IPS-NIHi7 (cell line): ENCODE data around the gene VSTM2L.

Experiments used
- DNase-seq: peaks from one replicate; pipeline ENCODE4 v3.0.0; 2012; ENCODE audit warnings: mixed read lengths; ENCODE audit errors: extremely low spot score

Gene VSTM2L

DNA sequence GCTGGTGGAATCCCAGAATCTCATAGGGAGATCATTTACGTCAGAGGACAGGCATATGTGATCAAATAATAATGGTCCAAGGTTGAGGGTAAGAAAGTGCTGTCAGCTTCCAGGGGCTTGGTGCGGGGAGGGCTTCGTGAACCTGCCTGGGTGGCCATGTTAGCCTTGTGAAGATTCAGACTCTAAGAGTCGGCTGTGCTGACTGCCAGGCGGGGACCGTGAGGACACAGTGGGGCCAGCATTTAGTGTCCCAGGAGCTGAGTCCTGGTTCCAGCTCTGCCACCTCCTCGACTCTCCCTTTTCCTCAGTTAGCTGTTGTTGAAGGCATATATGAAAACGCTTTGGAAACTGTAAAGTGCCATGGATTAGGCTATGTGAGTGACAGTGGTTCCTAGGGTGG is 33.5 kb downstream of the VSTM2L start:
- DNase-seq = no peak

DNA sequence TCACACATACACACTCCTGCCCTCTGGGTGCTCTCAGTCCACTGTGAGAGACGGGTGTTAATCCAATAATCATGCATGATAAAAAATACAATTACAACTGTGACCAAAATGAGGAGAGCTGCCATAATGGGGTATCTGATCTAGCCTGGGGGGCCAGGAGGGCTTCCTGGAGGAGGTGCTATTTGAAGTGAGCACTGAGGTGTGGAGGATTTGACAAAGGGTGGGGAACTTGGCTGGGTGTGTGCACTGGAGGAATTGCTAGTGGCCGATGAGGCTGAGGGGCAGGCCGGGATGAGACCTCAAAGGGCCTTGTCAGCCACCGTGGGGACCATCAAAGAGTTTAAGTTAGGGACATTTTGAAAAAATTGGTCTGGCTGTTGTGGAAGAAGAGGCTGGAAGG is 34.8 kb downstream of the VSTM2L start:
- no peak for DNase-seq

DNA sequence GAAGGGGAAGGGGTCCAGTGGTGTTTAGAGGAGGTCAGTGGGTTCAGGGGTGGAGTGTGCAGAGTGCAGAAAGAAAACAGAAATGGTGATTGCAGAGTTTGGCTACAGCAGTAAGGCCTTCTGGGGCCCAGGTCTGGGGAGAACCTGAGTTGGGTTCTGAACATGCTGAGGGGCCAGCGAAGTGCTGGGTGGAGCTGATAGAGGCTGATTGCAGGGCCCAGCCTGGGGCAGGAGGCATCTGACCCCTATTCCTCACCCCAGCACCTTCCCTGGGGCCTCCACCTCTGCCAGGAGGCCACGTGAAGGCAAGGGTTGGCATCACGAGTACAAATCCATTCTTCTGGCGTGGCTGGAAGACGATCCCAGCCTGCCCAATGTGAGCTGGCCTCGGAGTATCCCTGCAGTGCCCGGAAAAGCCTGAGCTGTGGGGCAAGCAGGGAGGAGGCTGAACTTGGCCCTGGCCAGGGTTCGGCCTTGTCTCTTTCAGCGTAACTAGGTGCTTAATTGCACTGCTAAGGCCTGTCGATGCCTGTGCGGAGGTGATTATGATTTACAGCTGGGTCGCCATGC is 35.3 kb downstream of the VSTM2L start:
- no peak for DNase-seq

DNA sequence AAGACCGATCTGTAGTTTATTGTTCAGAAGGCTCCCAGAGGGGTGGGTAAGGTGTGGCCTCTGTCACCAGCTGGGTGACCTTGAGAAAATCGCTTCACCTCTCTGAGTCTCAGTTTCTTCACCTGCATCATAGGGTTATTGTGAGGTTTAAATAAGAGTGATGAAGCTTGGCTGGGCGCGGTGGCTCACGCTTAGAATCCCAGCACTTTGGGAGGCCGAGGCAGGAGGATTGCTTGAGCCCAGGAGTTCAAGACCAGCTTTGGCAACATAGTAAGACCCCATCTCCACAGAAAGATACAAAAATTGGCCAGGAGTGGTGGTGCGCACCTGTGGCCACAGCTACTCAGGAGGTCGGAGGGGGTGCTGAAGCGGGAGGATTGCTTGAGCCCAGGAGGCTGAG is 36.0 kb downstream of the VSTM2L start:
- DNase-seq = no peak

DNA sequence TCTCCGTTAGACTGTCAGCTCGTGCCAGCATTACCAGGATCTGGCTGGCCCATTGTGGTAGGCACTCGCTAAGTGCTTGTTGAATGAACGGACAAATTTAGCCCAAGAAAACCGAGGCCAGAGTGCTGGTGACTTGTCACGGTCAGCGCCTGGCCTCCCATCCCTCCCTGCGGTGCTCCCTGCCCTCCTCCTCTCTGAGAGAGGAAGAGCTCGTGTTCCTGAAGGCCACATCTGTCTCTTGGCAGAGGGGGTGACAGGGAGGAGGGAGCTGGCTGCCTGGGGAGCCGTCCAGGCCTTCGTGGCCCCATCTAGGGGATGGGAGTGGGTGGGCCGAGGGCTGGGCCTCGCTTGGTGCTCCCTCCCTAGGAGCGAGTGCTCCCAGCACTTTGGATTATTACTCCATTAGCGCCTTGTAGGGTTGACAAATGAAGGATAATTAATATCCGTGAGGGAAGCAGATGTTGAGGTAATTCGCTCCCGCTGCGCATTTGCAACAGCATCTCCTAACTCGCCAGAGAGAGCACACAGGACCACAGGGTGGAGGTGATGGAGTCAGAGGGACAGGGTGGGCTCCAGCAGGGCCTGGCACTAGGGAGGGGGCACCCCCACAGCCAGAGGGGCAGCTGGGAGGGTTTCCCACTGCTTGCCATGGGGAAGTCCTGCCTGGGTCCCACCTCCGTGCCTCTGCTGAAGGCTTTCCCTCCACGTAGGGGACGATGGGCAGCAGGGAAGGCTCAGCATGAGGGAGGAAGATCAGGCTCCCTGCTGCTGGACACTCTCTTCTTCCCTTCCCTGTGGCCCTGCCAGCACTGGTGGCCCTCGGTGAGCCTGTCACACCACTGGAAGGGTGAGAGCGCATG is 37.0 kb downstream of the VSTM2L start:
- no peak for DNase-seq

DNA sequence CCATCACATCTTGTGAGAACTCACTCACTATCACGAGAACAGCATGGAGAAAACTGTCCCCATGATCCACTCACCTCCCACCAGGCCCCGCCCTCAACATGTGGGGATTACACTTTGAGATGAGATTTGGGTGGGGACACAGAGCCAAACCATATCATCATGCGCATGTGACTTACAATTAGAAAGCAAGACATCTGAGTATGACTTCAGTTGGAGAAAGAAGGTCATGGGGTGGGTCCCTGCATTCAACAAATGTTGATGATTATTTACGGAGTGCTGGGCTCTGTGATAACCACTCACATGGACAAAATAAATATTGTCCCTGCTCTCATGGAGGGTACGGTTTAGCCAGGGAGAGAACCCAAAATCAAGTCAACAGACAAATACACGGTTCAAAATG is 37.9 kb downstream of the VSTM2L start:
- no peak for DNase-seq

DNA sequence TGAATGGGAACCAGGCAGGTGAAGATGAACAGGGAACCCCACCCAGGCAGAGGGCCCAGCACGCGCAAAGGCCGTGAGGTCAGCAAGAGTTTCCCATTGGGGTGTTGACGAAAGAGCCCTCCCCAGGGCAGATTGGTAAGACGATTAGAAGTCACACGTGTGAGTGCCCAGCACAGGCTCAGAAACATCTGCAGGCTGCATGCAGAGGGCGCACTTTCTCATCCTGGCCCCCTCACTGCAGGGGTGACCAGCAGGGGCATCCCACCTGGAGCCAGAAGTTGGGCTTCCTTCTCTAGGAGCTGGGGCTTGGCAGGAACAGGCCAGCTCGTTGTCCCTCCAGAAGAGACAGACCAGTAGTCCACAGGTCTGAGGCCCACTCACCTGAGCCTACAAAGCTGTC is 38.4 kb downstream of the VSTM2L start:
- peak; percentile 70 for DNase-seq

DNA sequence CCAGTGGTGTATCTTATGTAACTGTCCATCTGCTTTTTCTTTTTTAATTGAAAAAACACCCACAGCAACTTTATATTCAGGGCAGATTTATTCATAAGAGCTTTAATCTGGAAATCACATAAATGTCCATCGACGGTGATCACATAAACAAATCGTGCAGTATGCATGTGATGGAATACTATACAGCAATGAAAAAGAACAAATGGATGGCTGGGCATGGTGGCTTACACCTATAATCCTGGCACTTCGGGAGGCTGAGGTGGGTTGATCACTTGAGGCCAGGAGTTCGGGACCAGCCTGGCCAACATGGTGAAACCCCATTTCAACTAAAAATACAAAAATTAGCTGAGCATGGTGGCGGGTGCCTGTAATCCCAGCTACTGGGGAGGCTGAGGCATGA is 39.1 kb downstream of the VSTM2L start:
- DNase-seq = no peak

DNA sequence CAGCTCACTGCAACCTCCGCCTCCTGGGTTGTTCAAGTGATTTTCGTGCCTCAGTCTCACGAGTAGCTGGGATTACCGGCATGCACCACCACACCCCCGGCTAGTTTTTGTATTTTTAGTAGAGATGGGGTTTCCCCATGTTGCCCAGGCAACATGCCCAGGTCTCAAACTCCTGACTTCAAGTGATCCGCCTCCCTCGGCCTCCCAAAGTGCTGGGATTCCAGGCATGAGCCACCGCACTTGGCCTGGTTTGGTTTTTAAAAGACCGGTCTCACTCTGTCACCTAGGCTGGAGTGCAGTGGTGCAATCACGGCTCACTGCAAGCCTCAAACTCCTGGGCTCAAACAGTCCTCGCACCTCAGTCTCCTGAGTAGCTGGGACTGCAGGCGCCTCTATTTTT is 40.1 kb downstream of the VSTM2L start:
- DNase-seq = no peak

DNA sequence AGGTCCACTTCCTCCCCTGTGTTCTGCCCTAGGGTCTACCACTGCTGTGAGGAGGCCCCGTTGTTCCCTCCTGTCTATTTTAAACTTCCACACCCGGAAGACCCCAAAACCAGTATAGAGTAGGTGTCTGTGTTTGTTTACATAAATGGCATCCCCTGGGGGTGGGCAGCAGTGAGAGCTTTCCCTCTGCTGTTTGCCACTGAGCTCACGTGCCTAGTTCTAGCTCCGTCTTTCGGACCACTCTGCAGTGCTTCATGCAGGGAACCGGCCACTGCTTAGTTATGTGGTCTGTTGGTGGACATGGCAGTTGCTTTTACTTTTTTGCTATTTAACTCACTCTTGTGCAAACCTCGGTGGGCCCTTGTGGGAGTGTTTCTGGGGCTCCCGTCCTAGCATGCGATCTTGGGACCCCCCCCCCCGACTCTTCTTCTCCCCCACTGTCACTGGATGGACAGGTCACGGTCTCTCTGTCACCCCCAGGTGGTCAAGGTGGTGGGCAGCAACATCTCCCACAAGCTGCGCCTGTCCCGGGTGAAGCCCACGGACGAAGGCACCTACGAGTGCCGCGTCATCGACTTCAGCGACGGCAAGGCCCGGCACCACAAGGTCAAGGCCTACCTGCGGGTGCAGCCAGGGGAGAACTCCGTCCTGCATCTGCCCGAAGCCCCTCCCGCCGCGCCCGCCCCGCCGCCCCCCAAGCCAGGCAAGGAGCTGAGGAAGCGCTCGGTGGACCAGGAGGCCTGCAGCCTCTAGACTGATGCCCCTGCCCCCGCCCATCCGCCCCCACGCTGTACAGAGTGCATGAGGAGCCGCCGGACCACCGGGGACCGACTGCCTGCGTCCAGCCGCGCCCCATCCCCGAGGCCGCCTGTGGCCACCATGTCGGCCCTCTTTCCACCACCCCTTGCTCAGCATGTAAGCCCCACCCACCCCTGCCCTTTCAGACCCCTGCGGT is 40.9 kb downstream of the VSTM2L start:
- DNase-seq = peak; percentile 58

DNA sequence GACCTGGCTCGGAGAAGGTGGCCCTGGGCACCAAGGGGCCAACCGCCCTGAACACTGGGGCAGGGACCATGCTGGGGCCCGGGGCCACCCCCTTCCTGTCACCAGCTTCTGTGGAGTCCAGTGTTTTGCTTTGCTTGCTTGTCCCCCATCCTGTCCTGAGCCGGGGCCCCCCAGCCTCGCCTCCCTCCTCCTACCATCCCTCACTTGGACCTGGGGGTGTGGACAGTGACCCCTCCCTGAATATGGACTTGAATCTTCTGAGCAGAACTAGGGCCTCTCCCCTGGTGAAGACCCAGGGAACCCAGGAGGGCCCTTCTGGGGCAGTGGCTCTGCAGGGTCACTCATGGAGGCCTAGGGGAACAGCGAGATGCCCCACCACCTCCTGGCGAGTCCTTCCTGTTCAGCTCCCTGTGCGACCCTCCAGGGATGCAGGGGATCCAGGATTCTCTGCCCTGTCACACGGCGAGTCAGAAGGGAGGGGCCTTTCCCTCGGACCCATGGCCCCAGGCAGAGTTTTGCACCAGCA is 41.6 kb downstream of the VSTM2L start:
- DNase-seq = no peak

DNA sequence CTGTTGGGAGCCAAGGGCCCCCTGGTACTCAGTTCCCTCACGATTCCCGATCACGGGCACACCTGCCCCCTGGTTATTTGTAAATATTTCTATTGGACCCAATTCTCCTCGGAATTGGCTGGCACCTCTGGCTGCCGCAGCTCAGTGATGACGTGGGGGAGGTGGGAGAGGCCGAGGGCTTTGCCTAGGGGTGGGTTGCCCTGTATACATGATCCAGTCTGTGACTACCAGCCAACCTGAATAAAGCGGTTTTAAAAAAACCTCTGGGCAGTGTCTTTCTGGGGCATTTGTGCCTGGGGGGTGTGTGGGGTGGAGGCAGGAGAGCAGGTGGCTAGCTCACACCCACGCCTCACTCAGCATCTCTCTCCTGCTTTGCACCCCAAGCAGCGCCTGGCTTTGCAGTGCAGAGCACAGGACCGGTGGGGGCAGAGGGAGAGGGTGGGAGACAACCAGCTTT is 42.2 kb downstream of the VSTM2L start:
- no peak for DNase-seq

DNA sequence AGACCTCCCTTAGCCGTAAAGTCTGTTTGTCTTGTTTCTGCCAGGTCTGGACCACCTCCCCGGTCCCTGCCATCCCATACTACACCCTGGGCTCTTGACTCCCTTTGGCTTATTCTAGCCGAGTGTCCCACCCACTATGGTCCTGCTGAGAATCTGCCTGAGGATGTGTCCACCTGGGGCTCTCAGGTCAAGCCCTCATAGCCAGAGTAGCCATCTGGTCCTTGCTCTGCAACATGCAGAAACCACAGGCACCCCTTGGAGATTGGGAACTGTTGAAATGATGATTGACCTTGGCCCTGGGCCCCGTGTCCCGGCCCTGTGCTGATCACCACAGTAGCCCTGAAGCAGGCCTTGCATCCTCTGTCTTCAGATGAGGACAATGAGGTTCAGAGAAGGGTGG is 44.0 kb downstream of the VSTM2L start:
- no peak for DNase-seq

DNA sequence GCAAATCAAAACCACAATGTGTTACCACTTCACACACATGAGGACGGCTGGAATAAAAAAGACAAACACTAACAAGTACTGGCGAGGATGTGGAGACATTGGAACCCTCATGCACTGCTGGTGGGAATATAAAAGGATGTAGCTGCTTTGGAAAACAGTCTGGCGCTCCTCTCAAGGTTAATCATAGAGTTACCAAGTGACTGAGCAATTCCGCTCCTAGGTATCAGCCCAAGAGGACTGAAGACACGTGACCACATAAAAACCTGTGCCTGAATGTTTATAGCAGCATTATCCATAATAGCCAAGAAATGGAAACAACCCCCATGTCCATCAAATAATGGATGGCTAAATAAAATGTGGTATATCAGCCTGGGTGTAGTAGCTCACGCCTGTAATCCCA is 45.0 kb downstream of the VSTM2L start:
- no peak for DNase-seq

DNA sequence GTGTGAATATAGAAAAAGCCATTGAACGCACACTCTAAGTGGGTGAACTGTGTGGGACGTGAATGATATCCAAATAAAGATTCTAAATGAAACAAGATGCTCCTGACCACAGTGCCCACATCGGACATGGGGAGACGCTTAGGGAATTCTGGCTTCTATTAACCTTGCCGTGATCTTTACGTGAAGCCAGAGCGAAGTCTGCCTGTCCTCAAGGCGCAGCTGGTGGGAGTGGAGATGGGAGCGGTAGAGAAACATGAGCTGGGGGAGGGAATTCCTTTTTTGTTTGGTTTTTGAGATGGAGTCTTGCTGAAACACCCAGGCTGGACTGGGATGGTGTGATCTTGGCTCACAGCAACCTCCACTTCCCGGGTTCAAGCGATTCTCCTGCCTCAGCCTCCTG is 46.0 kb downstream of the VSTM2L start:
- no peak for DNase-seq

DNA sequence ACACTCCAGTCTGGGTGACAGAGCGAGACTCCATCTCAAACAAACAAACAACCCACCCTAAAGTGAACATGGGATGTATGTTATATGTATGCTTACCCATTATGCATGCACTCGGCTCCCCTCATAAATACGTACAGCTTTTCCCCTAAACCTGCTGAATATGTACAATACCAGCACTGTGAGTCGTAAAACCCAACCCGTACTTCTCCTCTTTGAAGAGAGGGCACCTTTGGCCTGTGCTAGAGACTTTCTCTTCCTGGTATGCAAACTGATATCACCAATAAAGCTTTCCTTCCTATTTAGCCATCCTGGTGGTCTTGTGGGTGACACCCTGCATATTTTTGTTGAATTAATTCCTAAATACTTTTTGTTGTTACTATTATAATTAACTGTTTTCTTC is 51.3 kb downstream of the VSTM2L start:
- no peak for DNase-seq

DNA sequence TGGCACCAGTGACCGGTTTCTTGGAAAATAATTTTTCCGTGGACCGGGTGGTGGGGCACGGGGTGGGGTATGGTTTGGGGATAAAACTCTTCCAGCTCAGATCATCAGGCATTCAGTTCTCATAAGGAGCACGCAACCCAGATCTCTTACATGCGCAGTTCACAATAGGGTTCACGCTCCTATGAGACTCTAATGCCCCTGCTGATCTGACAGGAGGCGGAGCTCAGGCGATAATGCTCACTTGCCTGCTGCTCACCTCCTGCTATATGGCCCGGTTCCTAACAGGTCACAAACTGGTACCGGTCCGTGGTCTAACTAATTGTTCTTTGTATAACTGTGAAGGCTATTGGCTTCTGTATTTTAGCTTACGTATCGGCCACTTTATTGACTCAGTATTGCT is 51.7 kb downstream of the VSTM2L start:
- no peak for DNase-seq

DNA sequence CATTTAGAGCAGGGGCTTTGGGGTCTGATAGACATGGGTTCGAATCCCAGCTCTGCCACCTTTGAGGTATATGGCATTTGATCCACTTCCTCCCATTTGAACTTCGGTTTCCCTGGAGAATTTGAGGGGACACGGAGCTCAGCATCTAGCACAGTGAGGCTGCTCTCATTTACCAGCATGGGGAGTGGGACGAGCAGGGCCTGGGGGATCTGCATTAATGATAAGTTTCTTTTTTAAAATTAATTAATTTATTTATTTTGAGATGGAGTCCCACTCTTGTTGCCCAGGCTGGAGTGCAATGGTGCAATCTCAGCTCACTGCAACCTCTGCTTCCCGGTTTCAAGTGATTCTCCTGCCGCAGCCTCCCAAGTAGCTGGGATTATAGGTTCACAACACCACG is 52.6 kb downstream of the VSTM2L start:
- no peak for DNase-seq

DNA sequence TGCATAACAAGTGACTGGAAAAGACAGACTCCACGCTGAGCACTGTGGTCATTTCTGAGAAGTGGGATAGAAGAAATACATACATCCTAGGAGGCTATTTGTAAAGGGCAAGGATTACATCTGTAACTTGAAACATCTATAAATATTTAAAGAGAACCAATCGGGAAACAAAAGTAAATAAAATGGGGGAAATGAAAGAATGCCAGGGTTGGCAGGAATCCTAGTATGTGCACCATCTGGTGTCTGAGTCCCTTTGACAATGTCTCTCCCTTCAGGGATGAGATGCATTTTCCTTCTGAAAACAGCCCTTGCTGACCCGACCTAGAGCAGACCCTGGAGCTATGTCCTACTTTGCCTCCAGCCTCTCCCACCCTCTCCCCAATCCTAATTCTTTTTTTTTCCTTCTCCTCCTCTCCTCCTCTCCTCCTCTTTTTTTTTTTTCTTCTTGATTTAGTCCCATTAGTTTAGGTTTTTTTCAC is 53.2 kb downstream of the VSTM2L start:
- DNase-seq = no peak

DNA sequence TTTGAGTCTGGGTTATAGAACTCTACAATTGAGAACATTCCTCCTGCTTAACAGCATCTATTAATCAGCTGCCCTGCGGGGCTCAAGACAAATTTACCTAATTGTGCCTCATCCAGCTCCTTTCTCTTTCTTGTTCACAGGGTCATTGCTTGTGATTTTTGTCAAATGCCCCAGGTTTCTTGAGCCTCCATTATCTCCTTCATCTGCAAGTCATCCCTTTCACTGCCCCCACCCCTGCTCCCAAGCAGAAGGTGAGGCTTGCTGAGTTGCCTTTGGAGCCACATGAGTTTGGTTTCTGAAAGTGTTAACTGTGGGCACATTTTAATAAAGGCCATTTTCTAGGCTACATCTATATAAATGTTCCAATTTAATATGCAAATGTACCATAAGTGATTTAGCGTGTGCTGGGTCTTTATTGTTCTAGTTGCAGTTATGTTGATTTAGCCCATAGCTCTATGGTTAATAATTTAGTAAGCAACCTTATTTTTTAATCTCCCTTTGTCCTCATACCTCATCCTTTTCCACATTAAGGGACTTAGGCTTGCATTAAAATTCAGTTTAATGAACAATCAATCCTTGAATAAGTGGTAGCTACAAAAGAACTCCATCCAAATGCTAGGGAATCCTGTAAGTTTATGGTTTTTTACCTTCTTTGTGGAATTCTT is 56.1 kb downstream of the VSTM2L start:
- no peak for DNase-seq

DNA sequence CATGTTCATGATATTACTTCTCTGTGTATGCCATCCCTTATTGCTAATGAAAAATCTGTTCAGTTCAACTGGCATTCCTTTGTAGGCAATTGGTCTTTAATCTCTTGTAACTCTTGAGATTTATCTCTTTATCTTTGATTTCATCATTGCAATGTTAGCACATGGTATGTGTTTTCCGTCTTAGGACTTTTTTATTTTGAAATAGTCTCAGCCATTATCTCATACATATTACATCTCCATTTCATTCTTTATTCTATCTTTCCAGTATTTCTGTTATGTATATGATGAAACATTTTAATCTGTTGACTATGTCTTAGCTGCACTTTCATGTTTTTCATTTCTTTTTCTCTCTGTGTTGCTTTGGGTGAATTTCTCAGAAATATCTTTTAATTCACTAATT is 58.1 kb downstream of the VSTM2L start:
- DNase-seq = no peak
